ENCODE measurements around the gene SEPTIN2. TPM values are rescaled to one million over a fixed set of nuclear protein-coding genes. Genes with fewer than 3 reads are reported as not detected.
"Not testable (repeated sequence)": the region's sequence is repeated elsewhere in the genome, so short reads cannot be mapped to it uniquely, and the experiment has no call there.

The SEPTIN2 gene
- polyA plus RNA-seq, 1 donor: 675 TPM

DNA sequence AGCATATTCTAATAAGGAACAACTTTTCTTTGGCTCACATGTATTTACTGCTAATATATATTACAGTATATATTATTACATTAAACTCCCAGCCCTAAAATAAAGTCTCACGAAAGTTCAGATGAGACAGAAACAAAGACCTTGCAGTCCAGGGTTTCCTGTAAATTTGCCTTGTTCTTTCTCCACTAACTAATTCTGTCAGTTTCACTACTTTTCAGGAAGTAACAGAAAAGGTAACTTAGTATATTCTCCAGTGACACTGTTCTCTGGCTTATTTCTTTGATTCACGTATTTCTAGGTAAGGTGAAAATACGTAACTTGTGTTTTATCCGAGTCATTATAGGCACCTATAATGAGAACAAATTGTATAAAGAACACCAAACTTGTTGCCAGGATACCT, 35.4 kb upstream of the SEPTIN2 start:
- DNase-seq: no peak

- DNase-seq: no peak
Measured at GRCh38 chr2:241282555-241282954, 33.2 kb upstream of the SEPTIN2 start.

GRCh38 chr2:241285596-241285995, 30.1 kb upstream of the SEPTIN2 start:
- no peak for DNase-seq

- DNase-seq: no peak
Measured at GRCh38 chr2:241286348-241287090, 29.2 kb upstream of the SEPTIN2 start.

GRCh38 chr2:241288324-241288888, 27.3 kb upstream of the SEPTIN2 start:
- DNase-seq: no peak

DNA sequence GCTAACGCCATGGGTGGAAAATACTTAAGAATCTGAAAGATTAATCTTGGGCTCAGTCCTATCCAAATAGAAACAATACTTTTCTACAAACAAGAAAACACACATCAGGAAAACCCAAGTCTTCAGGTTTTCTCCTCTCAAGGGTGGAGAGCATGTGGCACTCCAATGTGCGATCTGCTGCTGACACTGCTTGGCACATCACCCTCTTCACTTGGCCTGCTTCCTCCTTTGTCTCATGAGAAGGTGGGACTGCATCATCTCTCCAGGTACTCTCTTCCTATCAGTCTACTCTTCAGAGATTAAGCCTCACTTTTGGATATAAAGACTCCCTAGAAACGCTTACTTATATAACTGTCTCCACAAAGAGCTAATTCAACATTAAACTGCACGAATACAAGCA, 26.7 kb upstream of the SEPTIN2 start:
- DNase-seq: no peak

GRCh38 chr2:241289597-241289996, 26.1 kb upstream of the SEPTIN2 start:
- DNase-seq: no peak

DNA sequence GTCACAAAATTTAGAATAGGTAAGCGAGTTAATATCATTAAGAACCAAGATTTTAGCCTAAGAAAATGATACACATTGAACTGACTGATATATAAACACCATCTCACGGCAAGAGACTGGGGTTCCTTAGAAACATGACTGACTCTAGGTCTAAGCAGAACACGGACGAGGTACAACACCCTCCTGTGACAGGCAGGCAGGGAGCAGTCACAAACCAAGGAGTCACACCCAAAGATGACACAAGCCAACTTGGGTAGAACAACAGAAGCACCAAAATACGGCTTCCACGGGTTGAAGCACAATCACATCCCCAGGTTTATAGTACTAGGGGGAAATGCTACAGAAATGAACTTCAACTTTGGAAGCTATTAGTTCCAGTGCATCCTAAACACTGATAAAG, 24.6 kb upstream of the SEPTIN2 start:
- no peak for DNase-seq

DNA sequence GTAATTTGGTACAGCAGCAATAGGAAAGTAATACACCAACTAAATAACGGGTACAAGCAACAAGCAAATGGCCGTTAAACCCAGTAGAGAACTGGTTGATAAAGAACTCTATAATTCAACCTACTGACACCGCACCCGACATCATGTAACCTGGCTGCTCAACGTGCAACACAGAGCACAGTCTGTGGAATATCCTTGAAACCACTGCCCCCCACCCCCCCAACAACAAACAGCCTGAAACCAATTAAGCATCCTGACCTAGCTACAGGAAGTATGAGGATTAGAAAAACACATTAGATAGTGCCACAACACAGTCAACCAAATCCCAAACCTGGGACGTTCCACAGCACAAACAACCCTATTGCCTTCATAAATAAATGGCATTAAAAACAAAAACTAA, 23.7 kb upstream of the SEPTIN2 start:
- DNase-seq: no peak

GRCh38 chr2:241293378-241293797, 22.3 kb upstream of the SEPTIN2 start:
- not testable (repeated sequence) for DNase-seq

- DNase-seq: no peak
Measured at GRCh38 chr2:241295326-241296095, 20.2 kb upstream of the SEPTIN2 start.

DNA sequence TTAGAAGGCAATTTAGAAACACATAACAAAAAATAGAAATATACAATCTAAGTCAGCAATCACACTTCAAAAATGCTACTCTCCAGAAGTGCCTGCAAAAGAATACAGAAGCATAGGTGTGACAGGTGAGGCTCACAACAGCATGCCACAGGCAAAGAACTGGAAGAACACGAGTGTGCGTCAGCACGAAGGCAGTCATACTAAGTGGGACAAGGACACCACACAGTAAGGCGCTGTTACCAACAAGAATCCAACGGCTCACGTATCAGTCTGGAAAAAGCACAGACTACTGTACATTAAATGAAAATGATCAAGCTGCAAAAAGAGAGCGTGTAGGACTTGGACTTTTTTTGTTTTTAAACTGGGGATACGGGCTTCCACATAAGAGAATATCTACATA, 19.0 kb upstream of the SEPTIN2 start:
- DNase-seq: no peak

DNA sequence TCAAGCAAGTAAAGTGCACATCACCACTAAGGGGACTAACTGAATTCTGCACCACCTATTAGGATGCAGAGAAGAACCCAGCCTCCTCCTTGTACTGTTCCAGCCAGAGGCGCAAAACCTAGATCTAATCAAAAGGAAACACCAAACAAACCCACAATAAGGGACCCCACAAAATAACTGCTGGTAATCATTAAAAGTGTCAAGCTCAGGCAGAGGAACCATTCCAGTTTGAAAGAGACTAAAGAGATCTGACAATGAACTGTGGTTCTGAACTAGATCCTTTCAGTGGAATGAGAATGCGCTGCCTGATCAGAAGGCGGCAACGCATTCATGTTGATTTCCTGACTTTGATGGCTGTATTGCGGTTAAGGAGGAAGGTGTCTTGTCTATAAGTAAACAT, 17.1 kb upstream of the SEPTIN2 start:
- no peak for DNase-seq

GRCh38 chr2:241300000-241300399, 15.7 kb upstream of the SEPTIN2 start:
- no peak for DNase-seq

DNA sequence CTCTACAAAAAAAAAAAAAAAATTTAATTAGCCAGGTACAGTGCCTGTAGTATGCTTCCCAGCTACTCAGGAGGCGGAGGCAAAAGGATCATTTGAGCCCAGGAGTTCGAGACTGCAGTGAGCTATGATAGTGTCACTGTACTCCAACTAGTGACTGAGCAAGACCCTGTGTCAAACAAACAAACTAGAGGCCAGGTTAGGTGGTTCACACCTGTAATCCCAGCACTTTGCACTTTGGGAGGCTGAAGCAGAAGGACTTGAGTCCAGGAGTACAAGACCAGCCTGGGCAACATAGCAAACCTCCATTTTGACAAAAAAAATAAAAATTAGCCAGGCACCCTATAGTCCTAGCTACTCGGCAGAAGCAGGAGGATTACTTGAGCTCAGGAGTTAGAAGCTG, 13.6 kb upstream of the SEPTIN2 start:
- DNase-seq: no peak

DNA sequence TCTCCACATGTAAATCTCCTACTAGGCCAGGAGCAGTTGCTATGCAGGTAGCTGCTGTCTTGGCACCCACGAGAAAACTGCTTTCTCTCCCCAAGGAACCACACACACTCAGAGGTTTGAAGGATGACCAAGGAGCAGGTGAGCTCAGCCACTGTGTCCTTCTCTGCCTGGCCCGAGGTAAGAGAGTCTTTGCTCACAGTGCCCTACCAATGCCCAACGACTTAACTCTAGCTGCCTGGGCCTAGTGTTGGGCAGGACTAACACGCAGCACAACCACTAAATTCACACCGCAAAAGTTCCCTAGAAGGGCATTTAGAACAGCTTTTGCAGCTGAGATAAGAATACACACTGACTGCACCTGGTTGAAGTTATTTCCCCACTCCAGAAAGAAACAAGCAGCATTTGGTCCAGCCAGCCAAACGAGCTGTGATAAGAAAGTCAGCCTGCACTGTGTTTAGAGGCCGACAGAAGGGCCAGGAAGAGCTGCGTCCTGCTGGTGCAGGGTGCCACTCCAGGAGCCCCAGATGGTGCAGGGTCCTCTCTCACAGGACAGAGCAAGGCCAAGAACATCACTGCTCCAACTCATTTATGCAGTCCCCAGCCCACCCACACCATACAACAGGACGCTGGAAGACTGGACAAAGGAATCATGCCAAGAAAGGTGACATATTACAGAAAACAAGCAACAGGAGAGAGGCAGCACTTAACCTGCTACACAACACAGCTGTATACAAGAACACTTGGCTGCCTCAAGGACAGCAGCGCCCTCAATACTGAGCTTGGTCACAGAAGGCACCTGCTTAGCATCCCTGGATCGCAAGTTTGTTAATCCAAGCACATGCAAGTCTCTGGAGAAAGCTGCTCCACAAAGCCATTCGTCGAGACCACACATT, 12.7 kb upstream of the SEPTIN2 start:
- no peak for DNase-seq

GRCh38 chr2:241304039-241304670, 11.6 kb upstream of the SEPTIN2 start:
- no peak for DNase-seq

GRCh38 chr2:241307055-241307454, 8.7 kb upstream of the SEPTIN2 start:
- no peak for DNase-seq

DNA sequence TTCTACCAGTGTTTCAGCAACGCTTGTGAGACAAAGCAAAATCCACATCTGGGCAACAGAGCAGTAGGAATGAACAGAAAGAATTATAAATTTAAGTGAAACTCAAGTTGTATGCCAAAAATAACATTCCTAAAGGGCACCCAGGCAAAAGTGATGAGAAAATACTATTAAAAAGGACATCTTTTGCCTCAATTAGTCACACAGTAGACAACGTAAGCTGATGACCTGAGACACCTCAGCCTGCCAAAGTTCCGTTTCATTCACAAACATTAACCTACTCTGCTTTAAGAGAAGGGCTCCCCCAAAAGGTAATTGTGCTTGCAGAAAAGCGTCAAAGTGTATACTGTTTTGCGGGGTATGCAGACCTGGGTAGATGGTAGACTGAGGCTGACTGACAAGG, 7.5 kb upstream of the SEPTIN2 start:
- no peak for DNase-seq

DNA sequence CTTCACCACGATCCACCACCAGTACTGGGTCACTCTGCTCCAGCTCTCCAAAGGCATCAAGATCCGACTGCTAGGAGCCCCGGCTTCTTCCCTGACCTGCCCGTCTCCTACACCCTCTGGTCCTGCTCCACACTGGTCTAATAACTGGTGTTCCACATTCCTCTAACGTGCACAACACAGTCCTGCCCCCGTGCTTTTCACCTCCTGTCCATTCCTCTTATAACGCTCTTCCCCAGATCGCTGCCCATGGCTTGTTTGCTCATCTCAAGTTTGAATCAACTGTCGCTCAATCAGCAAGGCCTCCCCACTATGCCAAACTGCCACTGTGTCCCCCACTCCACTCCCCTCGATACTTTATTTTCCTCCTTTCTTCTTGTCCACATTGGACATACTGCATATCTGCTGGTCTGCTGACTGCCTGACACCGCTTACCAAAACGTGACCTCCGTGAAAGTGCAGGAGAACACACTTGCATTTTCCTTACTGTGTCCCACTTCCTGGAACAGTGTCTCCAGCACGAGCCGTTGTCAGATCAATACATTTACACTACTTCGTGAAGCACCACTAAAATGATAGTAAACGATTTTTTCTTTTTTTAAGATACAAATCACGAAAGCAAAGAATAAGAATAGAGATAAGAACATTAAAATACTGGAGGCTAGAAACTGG, 6.8 kb upstream of the SEPTIN2 start:
- DNase-seq: no peak

- DNase-seq: no peak
Measured at GRCh38 chr2:241309684-241310117, 6.0 kb upstream of the SEPTIN2 start.

Measured in left kidney (tissue), 2 donors.